Heart right ventricle (tissue), 16 donors: ENCODE measurements around the gene MSANTD3. TPM values are rescaled to one million over a fixed set of nuclear protein-coding genes. Genes with fewer than 3 reads are reported as not detected.

ENCODE experiments used
- ATAC-seq, 8 donors: fragments of 200-7000 bp; cut with Tn5 transposase; one replicate each; pipeline ENCODE4 v1.9.1; 2020; ENCODE audit warnings: mild to moderate bottlenecking in 8 of 8, moderate library complexity in 8 of 8, moderate number of reproducible peaks in 1 of 8
- DNase-seq, 2 donors: peaks; one replicate each; pipeline ENCODE4 v3.0.0-alpha.2; 2020
- H3K27ac ChIP-seq, 10 donors: fragments of 200-600 bp; sonication (generic) in 2 of 10; one replicate each; pipeline versions ENCODE4 v1.5.0 to v1.8.0; 2020 to 2022; ENCODE audit warnings: mild to moderate bottlenecking in 3 of 10
- H3K27me3 ChIP-seq, 7 donors: fragments of 200-600 bp; one replicate each; pipeline ENCODE4 v1.8.0; 2021 to 2022; ENCODE audit warnings: mild to moderate bottlenecking in 2 of 7
- H3K36me3 ChIP-seq, 9 donors: fragments of 200-600 bp; sonication (generic) in 1 of 9; one replicate each; pipeline versions ENCODE4 v1.5.0 to v1.8.0; 2020 to 2022; ENCODE audit warnings: mild to moderate bottlenecking in 2 of 9
- H3K4me1 ChIP-seq, 9 donors: fragments of 200-600 bp; sonication (generic) in 1 of 9; one replicate each; pipeline versions ENCODE4 v1.5.0 to v1.8.0; 2020 to 2022; ENCODE audit warnings: mild to moderate bottlenecking in 4 of 9
- H3K4me3 ChIP-seq, 10 donors: fragments of 200-600 bp; sonication (generic) in 2 of 10; one replicate each; pipeline versions ENCODE4 v1.5.0 to v1.8.0; 2020 to 2022; ENCODE audit warnings: mild to moderate bottlenecking in 7 of 10, moderate library complexity in 2 of 10
- H3K9me3 ChIP-seq, 11 donors: fragments of 200-600 bp in 10 of 11; sonication (generic) in 2 of 11; one replicate each; pipeline versions ENCODE4 v1.5.0 to v1.8.0; 2013 to 2022; ENCODE audit warnings: mild to moderate bottlenecking in 2 of 11, control low read depth in 1 of 11, moderate library complexity in 1 of 11
- WGBS, 2 donors: extraction: QIAGEN DNeasy Blood & Tissue Kit; methylation state at CpG; one replicate each; pipeline ENCODE4 v1.1.7; 2013; ENCODE audit warnings: inconsistent platforms in 1 of 2; 5-methylcytosine and 5-hydroxymethylcytosine counted together
- intact Hi-C, 10 donors: fragments of 100-400 bp; cut with DNase I; formaldehyde crosslinking; loops; one replicate each; pipeline versions ENCODE4 v1.11.1 to v1.14.2; 2022
- polyA plus RNA-seq, 2 donors: library from polyadenylated mRNA; stranded (reverse); fragments of 200-250 nt; gene quantifications; one replicate each; pipeline ENCODE4 v1.2.3, GENCODE V29; 2013
- total RNA-seq, 10 donors: library from RNA; stranded (reverse); fragmentation: NEBNext Ultra II Directional in 3 of 10; extraction: Animal tissue kit (Norgen Biotek cat#: 25700) in 3 of 10; gene quantifications; one replicate each; pipeline versions ENCODE4 v1.2.1 to v1.2.4, GENCODE V29; 2021 to 2023
- TF ChIP-seq, protein P1 (sequence below), 9 donors: fragments of 200-600 bp; sonication (generic) in 2 of 9; IDR thresholded peaks; one replicate each; pipeline versions ENCODE4 v1.5.0 to v1.8.0; 2021 to 2022; ENCODE audit warnings: antibody characterized with exemption in 9 of 9, mild to moderate bottlenecking in 5 of 9, moderate library complexity in 1 of 9
- donor health status: Arrhythmogenic right ventricular cardiomyopathy.
- donor health status: ischemic (EF 13 %, LVEDD 7.1; RV severe dilation, severe dysfunction).
- donor health status: healthy with polysubstance abuse.
- donor health status: DM: no; HTN: yes; CAD: no.
- donor health status: DM: no; HTN: no; CAD: no.
- donor health status: ischemic (EF 25% LVEDD 6.9; RV normal size, moderate dysfunction).
- donor health status: ischemic (EF 25% LVEDD 5.7; RV mildly dilated, moderate dysfunction).
- donor health status: healthy.
- donor health status: DM: yes; HTN: yes; CAD: no.
- donor health status: Ischemic cardiomyopathy.
- donor health status: ischemic (EF 35%, LVEDD 5.7; RV mildly dilated, moderate dysfunction).
- donor health status: nonischemic (EF 11% LVEDD 7.7; RV severe dilation, severe dysfunction).
- donor health status: DM: yes; HTN: yes; CAD: no.
- donor health status: PGD.
- donor health status: ischemic (EF 29% LVEDD 5.4; RV normal size, mild dysfunction).
- donor health status: nonischemic (EF 23%, LVEDD 6.1; RV moderate dilation, normal function).

The MSANTD3 gene
- total and polyA plus RNA-seq, 12 donors, result 11.9 to 32.2 (median 20.1) TPM

DNA sequence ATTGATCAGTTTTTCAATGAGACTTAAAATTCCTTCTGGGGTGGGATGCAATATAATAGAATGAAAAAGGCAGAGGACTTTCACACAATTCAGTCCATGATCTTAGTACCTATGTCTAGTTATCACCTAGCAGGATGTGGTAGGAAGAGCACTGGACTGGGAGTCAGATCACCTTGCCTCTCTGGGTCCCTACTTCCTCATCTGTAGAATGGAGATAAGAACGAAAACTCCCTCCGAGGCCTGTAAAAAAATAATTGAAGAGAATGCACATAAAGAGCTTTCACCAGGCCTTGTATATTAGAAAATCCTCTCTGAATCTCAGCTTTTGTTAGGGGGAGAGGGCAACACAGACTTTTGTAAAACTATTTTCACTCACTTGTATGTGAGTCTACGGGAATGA is 45.3 kb downstream of the MSANTD3 start:
- peaks cover 0 to 9% (median 0%) of the 10 kb centered on the region in 9 donors for H3K4me1 ChIP-seq
- no peak overlapping the region for H3K27ac ChIP-seq
- no peaks in the 10 kb centered on the region for H3K36me3 ChIP-seq
- TF ChIP-seq, protein P1, sequence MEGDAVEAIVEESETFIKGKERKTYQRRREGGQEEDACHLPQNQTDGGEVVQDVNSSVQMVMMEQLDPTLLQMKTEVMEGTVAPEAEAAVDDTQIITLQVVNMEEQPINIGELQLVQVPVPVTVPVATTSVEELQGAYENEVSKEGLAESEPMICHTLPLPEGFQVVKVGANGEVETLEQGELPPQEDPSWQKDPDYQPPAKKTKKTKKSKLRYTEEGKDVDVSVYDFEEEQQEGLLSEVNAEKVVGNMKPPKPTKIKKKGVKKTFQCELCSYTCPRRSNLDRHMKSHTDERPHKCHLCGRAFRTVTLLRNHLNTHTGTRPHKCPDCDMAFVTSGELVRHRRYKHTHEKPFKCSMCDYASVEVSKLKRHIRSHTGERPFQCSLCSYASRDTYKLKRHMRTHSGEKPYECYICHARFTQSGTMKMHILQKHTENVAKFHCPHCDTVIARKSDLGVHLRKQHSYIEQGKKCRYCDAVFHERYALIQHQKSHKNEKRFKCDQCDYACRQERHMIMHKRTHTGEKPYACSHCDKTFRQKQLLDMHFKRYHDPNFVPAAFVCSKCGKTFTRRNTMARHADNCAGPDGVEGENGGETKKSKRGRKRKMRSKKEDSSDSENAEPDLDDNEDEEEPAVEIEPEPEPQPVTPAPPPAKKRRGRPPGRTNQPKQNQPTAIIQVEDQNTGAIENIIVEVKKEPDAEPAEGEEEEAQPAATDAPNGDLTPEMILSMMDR (IDR thresholded peaks at IDR 0.05), result no peak
- H3K27me3 ChIP-seq, result peaks cover 0 to 35% (median 0%) of the 10 kb centered on the region in 7 donors
- ATAC-seq (no peak), DNase-seq (no peak)
- intact Hi-C loops, result no loop called here
- H3K4me3 ChIP-seq, result peak overlapping the region in 7 of 10 donors; percentile 64 to 67 (median 64)
- WGBS, 2 donors, result 75 to 87% methylated on average over 3 of the region's 3 CpGs
- H3K9me3 ChIP-seq, result no peaks in the 10 kb centered on the region

DNA sequence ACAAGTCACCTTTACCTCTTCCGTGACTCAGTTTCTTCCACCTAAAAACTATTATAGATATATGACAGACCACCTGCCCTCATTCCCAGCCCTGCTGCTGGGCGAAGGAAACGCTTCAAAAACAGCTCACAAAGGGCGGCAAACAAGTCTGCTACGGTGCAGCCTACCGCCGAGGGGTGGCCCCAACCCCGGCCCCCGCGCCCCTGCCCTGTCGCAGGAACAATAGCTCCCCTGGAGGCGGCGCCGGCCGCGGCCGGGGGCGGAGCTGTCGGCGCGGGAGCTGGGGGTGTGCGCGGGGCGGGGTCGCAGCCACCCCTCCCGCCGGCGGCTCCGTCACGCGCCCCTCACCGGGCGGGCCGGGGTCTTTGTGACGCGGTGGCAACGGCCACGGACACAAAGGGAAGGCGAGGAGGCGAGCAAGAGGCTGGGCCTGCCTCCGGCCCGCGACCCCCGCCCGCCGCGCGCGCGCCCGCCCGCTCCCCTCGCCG is 45.9 kb downstream of the MSANTD3 start, which contains the start of gene TMEFF1:
TMEFF1 (plus strand) TSS at position 362 of the 488 bp plus-strand sequence. CDS start 396 bp downstream, outside the sequence.
- TF ChIP-seq, protein P1 (IDR thresholded peaks at IDR 0.05), result peak in 5 of 9 donors; percentile 21 to 45 (median 36)
- peak in 1 of 2 donors; percentile 36 for DNase-seq
- peak; percentile 46 to 85 (median 72) for ATAC-seq
- no peaks in the 10 kb centered on the region for H3K9me3 ChIP-seq
- H3K27ac ChIP-seq, result no peak within 1 kb of the TSS
- peak within 1 kb of the TSS; percentile 58 to 67 (median 64) for H3K4me3 ChIP-seq
- intact Hi-C loops, result no loop called here
- H3K4me1 ChIP-seq, result peaks cover 0 to 9% (median 0%) of the 10 kb centered on the region in 9 donors
- peaks cover 0 to 35% (median 0%) of the 10 kb centered on the region in 7 donors for H3K27me3 ChIP-seq
- no peaks in the 10 kb centered on the region for H3K36me3 ChIP-seq
- 2% methylated on average over 37 to 54 of the region's 54 CpGs for WGBS, 2 donors

DNA sequence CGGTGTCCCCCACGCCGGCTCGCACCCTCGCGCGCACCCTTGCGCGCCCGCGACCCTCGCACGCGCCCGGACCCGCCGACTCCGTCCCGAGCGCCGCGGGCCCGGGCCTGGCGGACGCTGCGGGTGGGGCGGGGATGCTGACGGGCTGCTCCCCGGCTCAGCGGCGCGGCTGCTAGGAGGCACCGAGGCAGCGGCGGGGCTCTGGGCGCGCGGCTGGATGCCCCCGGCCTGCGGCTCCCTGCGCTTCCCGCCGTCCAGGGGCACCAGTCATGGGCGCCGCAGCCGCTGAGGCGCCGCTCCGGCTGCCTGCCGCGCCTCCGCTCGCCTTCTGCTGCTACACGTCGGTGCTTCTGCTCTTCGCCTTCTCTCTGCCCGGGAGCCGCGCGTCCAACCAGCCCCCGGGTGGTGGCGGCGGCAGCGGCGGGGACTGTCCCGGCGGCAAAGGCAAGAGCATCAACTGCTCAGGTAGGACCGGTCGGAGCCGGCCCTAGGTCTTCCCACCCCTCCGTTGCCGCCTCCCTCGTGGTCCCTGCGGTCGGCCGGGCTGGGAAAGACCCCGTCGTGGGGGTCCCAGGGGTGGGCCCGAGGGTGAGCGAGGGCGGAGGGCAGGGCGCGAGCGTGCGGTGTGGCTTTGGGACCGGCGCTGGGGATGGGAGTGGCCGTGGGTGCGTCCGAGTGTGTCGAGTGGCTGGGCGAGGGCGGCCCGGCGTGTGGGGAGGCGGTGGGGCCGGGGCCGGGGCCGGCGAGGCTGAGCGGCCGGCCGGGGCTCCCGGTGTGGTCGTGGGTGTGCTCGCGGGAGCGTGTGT is 46.5 kb downstream of the MSANTD3 start:
- peak in 7 of 8 donors; percentile 36 to 75 (median 56) for ATAC-seq
- Histone ChIP-seq H3K27ac (no peak overlapping the region), H3K4me3 (peak overlapping the region; percentile 58 to 67 (median 64)), H3K4me1 (peaks cover 0 to 9% (median 0%) of the 10 kb centered on the region in 9 donors), H3K27me3 (peaks cover 0 to 35% (median 0%) of the 10 kb centered on the region in 7 donors), H3K9me3 (no peaks in the 10 kb centered on the region), H3K36me3 (no peaks in the 10 kb centered on the region)
- 0 to 1% methylated on average over 74 to 107 of the region's 108 CpGs for WGBS, 2 donors
- TF ChIP-seq, protein P1 (IDR thresholded peaks at IDR 0.05), result no peak
- DNase-seq, result peak in 1 of 2 donors; percentile 17
- intact Hi-C loops, result no loop called here

GRCh38 chr9:100474082-100474923 is 47.4 kb downstream of the MSANTD3 start:
- intact Hi-C loops, result no loop called here
- peak overlapping the region in 9 of 10 donors; percentile 62 to 67 (median 64) for H3K4me3 ChIP-seq
- TF ChIP-seq, protein P1 (IDR thresholded peaks at IDR 0.05), result no peak
- peaks cover 0 to 35% (median 0%) of the 10 kb centered on the region in 7 donors for H3K27me3 ChIP-seq
- peaks cover 0 to 2% (median 0%) of the 10 kb centered on the region in 11 donors for H3K9me3 ChIP-seq
- WGBS, 2 donors, result 33 to 36% methylated on average over 26 of the region's 26 CpGs
- H3K36me3 ChIP-seq, result no peaks in the 10 kb centered on the region
- no peak overlapping the region for H3K27ac ChIP-seq
- no peak for DNase-seq
- peak in 5 of 8 donors; percentile 8 to 54 (median 18) for ATAC-seq
- H3K4me1 ChIP-seq, result peaks cover 0 to 9% (median 0%) of the 10 kb centered on the region in 9 donors
